A673 (cell line): ENCODE measurements around the gene RASL10A. TPM values are rescaled to one million over a fixed set of nuclear protein-coding genes. Genes with fewer than 3 reads are reported as not detected.

ENCODE experiments used
- BruUV-seq: library from RNA; stranded (reverse); fragments of 400-500 nt; replicated peaks from 2 replicates; lab custom pipeline; 2021; lab: Mats Ljungman, UMichigan
- CTCF ChIA-PET: fragments of 300-600 bp; sonication (Branson Sonifier 250); formaldehyde crosslinking; loops from one replicate; lab custom pipeline; 2022; ENCODE audit warnings: antibody characterized with exemption; lab: Charles Lee
- POLR2A ChIA-PET: fragments of 300-600 bp; sonication (Branson Sonifier 250); formaldehyde crosslinking; loops from one replicate; lab custom pipeline; 2022; ENCODE audit warnings: antibody characterized with exemption; ENCODE audit not compliant: low non-redundant PET; lab: Charles Lee
- DNase-seq: peaks from one replicate; pipeline ENCODE4 v3.0.0-alpha.2; 2015; ENCODE audit warnings: low spot score
- H3K27ac ChIP-seq: fragments of 200-600 bp; sonication (generic); 2 replicates; pipeline ENCODE4 v1.5.1; 2016; ENCODE audit warnings: mixed run types, low read depth, mild to moderate bottlenecking, mixed read lengths, antibody characterized with exemption, low read length; ENCODE audit not compliant: poor library complexity, severe bottlenecking
- H3K27me3 ChIP-seq: fragments of 200-600 bp; sonication (generic); replicated peaks from 2 replicates; pipeline ENCODE4 v1.6.1; 2017; ENCODE audit warnings: mixed run types, low read depth, mild to moderate bottlenecking, mixed read lengths, antibody characterized with exemption, low read length; ENCODE audit not compliant: insufficient read depth, poor library complexity
- H3K36me3 ChIP-seq: fragments of 200-600 bp; sonication (generic); 2 replicates; pipeline ENCODE4 v1.6.1; 2016; ENCODE audit warnings: mixed run types, mild to moderate bottlenecking, mixed read lengths, antibody characterized with exemption, low read length; ENCODE audit not compliant: insufficient read depth, poor library complexity, severe bottlenecking
- H3K4me1 ChIP-seq: fragments of 200-600 bp; sonication (generic); 2 replicates; pipeline ENCODE4 v1.6.1; 2017; ENCODE audit warnings: mixed run types, mild to moderate bottlenecking, mixed read lengths, antibody characterized with exemption, low read length; ENCODE audit not compliant: insufficient read depth, poor library complexity, severe bottlenecking
- H3K4me3 ChIP-seq: fragments of 200-600 bp; sonication (generic); 2 replicates; pipeline ENCODE4 v1.5.1; 2016; ENCODE audit warnings: low read depth, mixed run types, mild to moderate bottlenecking, mixed read lengths, low read length; ENCODE audit not compliant: poor library complexity, severe bottlenecking
- H3K9me3 ChIP-seq: fragments of 200-600 bp; sonication (generic); 2 replicates; pipeline ENCODE4 v1.6.1; 2016; ENCODE audit warnings: mixed run types, low read depth, mild to moderate bottlenecking, mixed read lengths, antibody characterized with exemption, low read length; ENCODE audit not compliant: poor library complexity, severe bottlenecking
- CTCF ChIP-seq: fragments of 300-800, 200-600 bp; sonication (generic); conservative IDR thresholded peaks from 2 replicates; pipeline ENCODE4 v1.5.1; 2017; ENCODE audit warnings: low read depth, mild to moderate bottlenecking, antibody characterized with exemption, low read length, moderate library complexity, mixed read lengths
- EZH2 ChIP-seq: fragments of 200-600 bp; sonication (generic); IDR thresholded peaks from 2 replicates; pipeline ENCODE4 v1.6.1; 2017; ENCODE audit warnings: borderline replicate concordance, low read depth, mild to moderate bottlenecking, mixed read lengths, antibody characterized with exemption, low read length; ENCODE audit not compliant: poor library complexity, severe bottlenecking
- intact Hi-C: fragments of 100-400 bp; cut with micrococcal nuclease; formaldehyde crosslinking; loops from one replicate; pipeline ENCODE4 v1.10.0; 2022; ENCODE audit not compliant: unreplicated experiment
- total RNA-seq: library from RNA; stranded (reverse); gene quantifications from 2 replicates; pipeline ENCODE4 v1.2.3, GENCODE V29; 2021

The RASL10A gene
- total RNA-seq, 1 experiment from 2014 or later, result not detected

- no peaks in the 10 kb centered on the region for H3K4me1 ChIP-seq
- no TSS peak for BruUV-seq
- H3K27me3 ChIP-seq, result no peaks in the 10 kb centered on the region
- no peak for DNase-seq
- no peaks in the 10 kb centered on the region for H3K9me3 ChIP-seq
- peaks cover 18% of the 10 kb centered on the region for H3K36me3 ChIP-seq
- no peak for TF ChIP-seq EZH2
- TF ChIP-seq CTCF, result no peak
- ChIA-PET CTCF (interaction anchor here (0.6 kb wide), 1 partner anchor 1267 kb away, joined by 3 read pairs; the partner anchor contains the start of gene TCN2), POLR2A (no interaction called here)
- intact Hi-C loops, result no loop called here
- H3K4me3 ChIP-seq, result no peak overlapping the region
- H3K27ac ChIP-seq, result no peak overlapping the region
These were observed 25.1 kb upstream of the RASL10A start for GRCh38 chr22:29340566-29340965.

- TF ChIP-seq EZH2, result no peak
- TF ChIP-seq CTCF, result no peak
- ChIA-PET POLR2A (no interaction called here), CTCF (no interaction called here)
- no TSS peak for BruUV-seq
- Histone ChIP-seq H3K9me3 (no peaks in the 10 kb centered on the region), H3K27me3 (no peaks in the 10 kb centered on the region), H3K36me3 (peaks cover 18% of the 10 kb centered on the region), H3K4me3 (no peak overlapping the region), H3K4me1 (no peaks in the 10 kb centered on the region), H3K27ac (no peak overlapping the region)
- intact Hi-C loops, result no loop called here
- DNase-seq, result no peak
These were observed 24.1 kb upstream of the RASL10A start for GRCh38 chr22:29339381-29340235.

- TF ChIP-seq CTCF, result no peak
- TF ChIP-seq EZH2, result no peak
- H3K27me3 ChIP-seq, result no peaks in the 10 kb centered on the region
- H3K4me3 ChIP-seq, result no peak overlapping the region
- no peak for DNase-seq
- BruUV-seq, result no TSS peak
- H3K4me1 ChIP-seq, result no peaks in the 10 kb centered on the region
- intact Hi-C loops, result no loop called here
- POLR2A ChIA-PET, result no interaction called here
- CTCF ChIA-PET, result no interaction called here
- no peak overlapping the region for H3K27ac ChIP-seq
- no peaks in the 10 kb centered on the region for H3K9me3 ChIP-seq
- peaks cover 18% of the 10 kb centered on the region for H3K36me3 ChIP-seq
These were observed 22.9 kb upstream of the RASL10A start for GRCh38 chr22:29338398-29338797.
